Measurements from ENCODE around the gene NDUFAB1.
"Not testable (repeated sequence)": the region's sequence is repeated elsewhere in the genome, so short reads cannot be mapped to it uniquely, and the experiment has no call there.

NDUFAB1 gene

GRCh38 chr16:23595951-23596720 is at the start of gene NDUFAB1:
TSS of gene NDUFAB1 (minus strand) at chr16:23596316. CDS start at chr16:23596290, 26 bp downstream.
- Histone ChIP-seq H3K4me3 (peak within 1 kb of the TSS; percentile 75 to 100 (median 92)), H3K27me3 (no peaks in the 10 kb centered on the region), H4K20me1 (peaks cover 24 to 49% (median 43%) of the 10 kb centered on the region in 11 experiments; a peak in 21 of 22 replicates), H3K9me3 (replicated peaks in 1 of 11) (no peaks in the 10 kb centered on the region), H3K4me2 (peak within 1 kb of the TSS; percentile 85 to 98 (median 94)), H3K36me3 (peaks cover 31 to 46% (median 40%) of the 10 kb centered on the region in 11 experiments), H3K9ac (peak within 1 kb of the TSS; percentile 87 to 99 (median 94)), H3K4me1 (peaks cover 11 to 23% (median 20%) of the 10 kb centered on the region in 10 experiments), H3K27ac (peak within 1 kb of the TSS; percentile 79 to 92 (median 88))
- no peak for TF ChIP-seq Cebpa-rat (IDR thresholded peaks at IDR 0.05)

GRCh38 chr16:23642246-23642774 is 46.2 kb upstream of the NDUFAB1 start:
- Histone ChIP-seq H3K36me3 (peaks cover 51 to 66% (median 60%) of the 10 kb centered on the region in 11 experiments), H3K9ac (peak overlapping the region; percentile 88 to 96 (median 94)), H3K4me2 (peak overlapping the region; percentile 77 to 96 (median 88))

GRCh38 chr16:23640931-23641765 is 45.0 kb upstream of the NDUFAB1 start, which contains the start of the genes DCTN5 and PALB2:
TSS of gene DCTN5 (plus strand) at chr16:23641466. CDS start at chr16:23641543, 77 bp downstream.
TSS of gene PALB2 (minus strand) at chr16:23641310. CDS start at chr16:23641157, 153 bp downstream.
- Histone ChIP-seq H3K27me3 (no peaks in the 10 kb centered on the region), H4K20me1 (peaks cover 0 to 19% (median 3%) of the 10 kb centered on the region in 11 experiments; a peak in 8 of 22 replicates), H3K27ac (peak within 1 kb of the TSS; percentile 71 to 96 (median 92)), H3K4me3 (peak within 1 kb of the TSS; percentile 71 to 97 (median 90)), H3K9me3 (replicated peaks in 1 of 11) (no peaks in the 10 kb centered on the region), H3K9ac (peak within 1 kb of the TSS; percentile 88 to 96 (median 94)), H3K4me2 (peak within 1 kb of the TSS; percentile 84 to 98 (median 93)), H3K36me3 (peaks cover 47 to 64% (median 58%) of the 10 kb centered on the region in 11 experiments), H3K4me1 (peaks cover 25 to 34% (median 26%) of the 10 kb centered on the region in 10 experiments)
- TF ChIP-seq Cebpa-rat (IDR thresholded peaks at IDR 0.05), result no peak

More at GRCh38 chr16:23642246-23642774, 46.2 kb upstream of the NDUFAB1 start:
- no peaks in the 10 kb centered on the region for H3K27me3 ChIP-seq
- peaks cover 25 to 34% (median 26%) of the 10 kb centered on the region in 10 experiments for H3K4me1 ChIP-seq
- H4K20me1 ChIP-seq, result peaks cover 3 to 31% (median 11%) of the 10 kb centered on the region in 11 experiments; a peak in 13 of 22 replicates
- H3K27ac ChIP-seq, result peak overlapping the region; percentile 71 to 96 (median 92); a peak in 20 of 22 replicates
- TF ChIP-seq Cebpa-rat (IDR thresholded peaks at IDR 0.05), result no peak
- H3K4me3 ChIP-seq, result peak overlapping the region; percentile 71 to 97 (median 90)
- H3K9me3 ChIP-seq (replicated peaks in 1 of 11), result peaks cover 0 to 3% (median 0%) of the 10 kb centered on the region in 11 experiments; a peak in 2 of 22 replicates

GRCh38 chr16:23640615-23640930 is 44.5 kb upstream of the NDUFAB1 start:
- H3K27ac ChIP-seq, result peak overlapping the region; percentile 66 to 96 (median 92)

GRCh38 chr16:23635958-23636357 is 39.8 kb upstream of the NDUFAB1 start:
- peaks cover 10 to 25% (median 11%) of the 10 kb centered on the region in 10 experiments for H3K4me1 ChIP-seq
- no peak overlapping the region for H3K4me2 ChIP-seq
- peaks cover 0 to 16% (median 0%) of the 10 kb centered on the region in 11 experiments; a peak in 3 of 22 replicates for H4K20me1 ChIP-seq
- no peak overlapping the region for H3K4me3 ChIP-seq
- H3K27ac ChIP-seq, result no peak overlapping the region
- no peak for TF ChIP-seq Cebpa-rat (IDR thresholded peaks at IDR 0.05)
- no peaks in the 10 kb centered on the region for H3K27me3 ChIP-seq
- peaks cover 64 to 81% (median 74%) of the 10 kb centered on the region in 11 experiments for H3K36me3 ChIP-seq
- H3K9ac ChIP-seq, result peak overlapping the region in 1 of 11 experiments; percentile 62; a peak in 1 of 22 replicates
- no peaks in the 10 kb centered on the region for H3K9me3 ChIP-seq (replicated peaks in 1 of 11)

More at GRCh38 chr16:23640615-23640930, 44.5 kb upstream of the NDUFAB1 start:
- TF ChIP-seq Cebpa-rat (IDR thresholded peaks at IDR 0.05), result no peak
- Histone ChIP-seq H3K4me3 (peak overlapping the region; percentile 71 to 97 (median 90)), H3K9me3 (replicated peaks in 1 of 11) (no peaks in the 10 kb centered on the region), H3K4me2 (peak overlapping the region; percentile 84 to 98 (median 93)), H3K9ac (peak overlapping the region; percentile 88 to 96 (median 94)), H3K36me3 (peaks cover 47 to 64% (median 58%) of the 10 kb centered on the region in 11 experiments), H3K27me3 (no peaks in the 10 kb centered on the region), H3K4me1 (peaks cover 25 to 38% (median 26%) of the 10 kb centered on the region in 10 experiments), H4K20me1 (peaks cover 0 to 14% (median 0%) of the 10 kb centered on the region in 11 experiments; a peak in 7 of 22 replicates)

GRCh38 chr16:23634461-23635036 is 38.4 kb upstream of the NDUFAB1 start:
- no peaks in the 10 kb centered on the region for H3K27me3 ChIP-seq
- no peak overlapping the region for H3K4me3 ChIP-seq
- peaks cover 0 to 16% (median 0%) of the 10 kb centered on the region in 11 experiments; a peak in 4 of 22 replicates for H4K20me1 ChIP-seq
- H3K9me3 ChIP-seq (replicated peaks in 1 of 11), result no peaks in the 10 kb centered on the region
- no peak overlapping the region for H3K9ac ChIP-seq
- H3K4me2 ChIP-seq, result no peak overlapping the region
- H3K27ac ChIP-seq, result no peak overlapping the region
- H3K36me3 ChIP-seq, result peaks cover 74 to 94% (median 86%) of the 10 kb centered on the region in 11 experiments
- H3K4me1 ChIP-seq, result peaks cover 0 to 14% (median under 1%) of the 10 kb centered on the region in 10 experiments; a peak in 12 of 20 replicates
- TF ChIP-seq Cebpa-rat (IDR thresholded peaks at IDR 0.05), result no peak

- not testable (repeated sequence) for H3K4me3 ChIP-seq; H3K9ac ChIP-seq; H3K4me1 ChIP-seq; H3K27ac ChIP-seq; H3K4me2 ChIP-seq; H3K9me3 ChIP-seq (replicated peaks in 1 of 11); H3K27me3 ChIP-seq
- Histone ChIP-seq H3K36me3 (peaks cover 82 to 99% (median 89%) of the 10 kb centered on the region in 11 experiments), H4K20me1 (peaks cover 0 to 16% (median 0%) of the 10 kb centered on the region in 11 experiments; a peak in 4 of 22 replicates)
Measured at GRCh38 chr16:23631874-23632273, 35.8 kb upstream of the NDUFAB1 start.

GRCh38 chr16:23629516-23629915 is 33.4 kb upstream of the NDUFAB1 start:
- Histone ChIP-seq H3K9ac (no peak overlapping the region; a peak in 1 of 22 replicates), H3K36me3 (peaks cover 85 to 99% (median 91%) of the 10 kb centered on the region in 11 experiments), H3K27me3 (no peaks in the 10 kb centered on the region), H3K27ac (no peak overlapping the region), H3K4me1 (no peaks in the 10 kb centered on the region), H3K4me3 (no peak overlapping the region), H3K4me2 (no peak overlapping the region), H3K9me3 (replicated peaks in 1 of 11) (no peaks in the 10 kb centered on the region), H4K20me1 (peaks cover 0 to 16% (median 0%) of the 10 kb centered on the region in 11 experiments; a peak in 4 of 22 replicates)
- no peak for TF ChIP-seq Cebpa-rat (IDR thresholded peaks at IDR 0.05)
